GM18508 (cell line): ENCODE results near the gene ELF4.

Source experiments
- ATAC-seq: cut with Tn5 transposase; IDR thresholded peaks from one replicate; pipeline ENCODE4 v1.9.1; 2021; ENCODE audit warnings: moderate number of reproducible peaks; ENCODE audit not compliant: insufficient read depth, unreplicated experiment

ELF4 gene

GRCh38 chrX:130110379-130111219 is at the start of gene ELF4:
Gene ELF4 (minus strand): TSS chrX:130110497. CDS start chrX:130081330, 29,167 bp downstream.
- no peak for ATAC-seq

GRCh38 chrX:130159776-130160175 is 49.5 kb upstream of the ELF4 start:
- no peak for ATAC-seq

- ATAC-seq: no peak
Measured at GRCh38 chrX:130158311-130158710, 48.0 kb upstream of the ELF4 start.

- ATAC-seq: no peak
Measured at GRCh38 chrX:130155564-130155963, 45.3 kb upstream of the ELF4 start.

- ATAC-seq: no peak
Measured at GRCh38 chrX:130147631-130148030, 37.3 kb upstream of the ELF4 start.

GRCh38 chrX:130145123-130145522 is 34.8 kb upstream of the ELF4 start:
- no peak for ATAC-seq

- no peak for ATAC-seq
Measured at GRCh38 chrX:130144509-130144908, 34.2 kb upstream of the ELF4 start.

GRCh38 chrX:130139474-130140201 is 29.3 kb upstream of the ELF4 start:
- ATAC-seq: no peak

- ATAC-seq: no peak
Measured at GRCh38 chrX:130136961-130137360, 26.7 kb upstream of the ELF4 start.

- no peak for ATAC-seq
Measured at GRCh38 chrX:130136496-130136895, 26.2 kb upstream of the ELF4 start.

- ATAC-seq: no peak
Measured at GRCh38 chrX:130130990-130131389, 20.7 kb upstream of the ELF4 start.

- no peak for ATAC-seq
Measured at GRCh38 chrX:130125091-130125874, 15.0 kb upstream of the ELF4 start.

GRCh38 chrX:130124577-130124976 is 14.3 kb upstream of the ELF4 start:
- no peak for ATAC-seq

GRCh38 chrX:130121505-130121800 is 11.2 kb upstream of the ELF4 start:
- no peak for ATAC-seq

GRCh38 chrX:130120746-130121504 is 10.6 kb upstream of the ELF4 start:
- no peak for ATAC-seq

GRCh38 chrX:130120321-130120731 is 10.0 kb upstream of the ELF4 start:
- no peak for ATAC-seq

- no peak for ATAC-seq
Measured at GRCh38 chrX:130119312-130119898, 9.1 kb upstream of the ELF4 start.

- no peak for ATAC-seq
Measured at GRCh38 chrX:130118441-130119311, 8.4 kb upstream of the ELF4 start.

GRCh38 chrX:130117166-130117565 is 6.9 kb upstream of the ELF4 start:
- ATAC-seq: no peak
